Endometrial microvascular endothelial cells (primary cell): Measurements from ENCODE around the gene CREG1. TPM values are rescaled to one million over a fixed set of nuclear protein-coding genes. Genes with fewer than 3 reads are reported as not detected.

Experiments
- in situ Hi-C: cut with HindIII; loops from 2 replicates; pipeline ENCODE4 v1.10.0; 2017; ENCODE audit warnings: low sequenced_read_pairs, low pct_unique_long_range_greater_than_20kb; ENCODE audit errors: inconsistent ontology term
- total RNA-seq: library from RNA; depleted of rRNA; stranded (reverse); fragments of >200 nt; gene quantifications from one replicate; pipeline ENCODE4 v1.2.3, GENCODE V29; 2015; ENCODE audit errors: inconsistent ontology term

CREG1 gene
- total RNA-seq, 1 donor from 2014 or later = 28.3 TPM

DNA sequence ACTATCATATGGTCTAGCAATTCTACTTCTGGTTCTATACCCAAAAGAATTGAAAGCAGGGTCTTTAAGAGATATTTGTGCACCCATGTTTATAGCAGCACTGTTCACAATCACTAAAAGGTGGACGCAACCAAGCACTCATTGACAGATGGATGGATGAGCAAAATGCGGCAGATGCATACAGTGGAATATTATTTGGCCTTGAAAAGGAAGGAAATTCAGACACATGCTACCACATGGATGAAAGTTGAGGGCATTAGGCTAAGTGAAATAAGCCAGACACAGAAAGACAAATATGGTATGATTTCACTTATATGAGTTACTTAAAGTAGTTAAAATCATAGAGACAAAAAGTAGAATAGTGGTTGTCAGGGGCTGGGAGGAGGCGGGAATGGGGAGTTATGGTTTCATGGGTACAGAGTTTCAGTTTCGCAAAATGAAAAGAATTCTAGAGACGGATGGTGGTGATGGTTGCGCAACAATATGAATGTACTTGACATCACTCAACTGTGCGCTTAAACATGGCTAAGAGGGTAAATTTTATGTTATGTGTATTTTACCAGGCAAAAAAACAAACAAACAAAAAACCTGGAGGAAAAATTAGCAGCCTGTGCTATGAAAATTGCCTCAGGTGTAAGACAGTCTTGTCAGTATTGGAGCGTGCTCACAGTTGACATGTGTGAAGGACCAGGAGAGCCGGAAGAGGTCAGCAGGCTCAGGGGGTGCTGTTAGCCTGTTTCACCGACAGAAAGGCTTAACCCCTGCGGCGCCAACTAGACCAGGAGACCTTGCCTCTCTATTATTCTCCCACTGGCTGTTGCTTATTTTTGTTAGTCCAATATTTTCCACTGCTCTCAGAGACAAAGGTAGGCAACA is 61.7 kb downstream of the CREG1 start:
- in situ Hi-C loops = no loop called here

Other genes starting within 250 kb of the CREG1 start
- not detected for gene CD247, start 35.2 kb downstream of the CREG1 start, total RNA-seq
- not detected for gene RCSD1, start 76.5 kb upstream of the CREG1 start, total RNA-seq
- 103 TPM for gene MPZL1, start 168.2 kb upstream of the CREG1 start, total RNA-seq